ENCODE measurements around the gene SHD. TPM values are rescaled to one million over a fixed set of nuclear protein-coding genes. Genes with fewer than 3 reads are reported as not detected.

The SHD gene
- total and polyA plus RNA-seq, 2 of the 8 experiments (the other 6 are each of a cell fraction or from before 2014, with no cell fraction given): 5.8 to 10.7 TPM

- TF ChIP-seq CHD7 (IDR thresholded peaks at IDR 0.05; ENCODE audit: insufficient replicate concordance, low read length): no peak
- TF ChIP-seq CTBP2 (IDR thresholded peaks at IDR 0.05; ENCODE audit: borderline replicate concordance, insufficient read depth, insufficient read length, low read length): no peak
- no peak for TF ChIP-seq KDM4A (IDR thresholded peaks at IDR 0.05; ENCODE audit: low read depth, low read length, severe bottlenecking)
- no peak for TF ChIP-seq POU5F1 (IDR thresholded peaks at IDR 0.05; ENCODE audit: low read depth, low read length)
- TF ChIP-seq KDM1A (IDR thresholded peaks at IDR 0.05; ENCODE audit: borderline replicate concordance, low read length): no peak
- no peak for TF ChIP-seq EGR1 (IDR thresholded peaks at IDR 0.05; ENCODE audit: borderline replicate concordance, low read depth, low read length)
- TF ChIP-seq NANOG (IDR thresholded peaks at IDR 0.05; ENCODE audit: insufficient read depth, low read depth, low read length, poor library complexity, severe bottlenecking): no peak
- TF ChIP-seq RBBP5 (IDR thresholded peaks at IDR 0.05; ENCODE audit: borderline replicate concordance, low read depth, low read length): no peak
- no peak for TF ChIP-seq USF2 (IDR thresholded peaks at IDR 0.05; ENCODE audit: low read length)
- TF ChIP-seq SUZ12 (IDR thresholded peaks at IDR 0.05; ENCODE audit: low read length): no peak
Measured at GRCh38 chr19:4294389-4294788, 15.3 kb downstream of the SHD start (continued).
